Testis (tissue), 3 donors: Measurements from ENCODE around the gene TLE3. TPM values are rescaled to one million over a fixed set of nuclear protein-coding genes. Genes with fewer than 3 reads are reported as not detected.

Experiments
- DNase-seq: peaks from one replicate; pipeline ENCODE4 v3.0.0-alpha.2; 2019
- H3K27ac ChIP-seq, 2 donors: fragments of 200-600 bp; sonication (generic); one replicate each; pipeline ENCODE4 v1.5.1; 2019
- H3K27me3 ChIP-seq: fragments of 200-600 bp; sonication (generic); one replicate; pipeline ENCODE4 v1.5.1; 2019
- H3K36me3 ChIP-seq: fragments of 200-600 bp; sonication (generic); one replicate; pipeline ENCODE4 v1.5.1; 2017; ENCODE audit warnings: low read depth; ENCODE audit errors: missing control alignments
- H3K4me1 ChIP-seq: fragments of 200-600 bp; sonication (generic); one replicate; pipeline ENCODE4 v1.5.1; 2019
- H3K4me3 ChIP-seq, 2 donors: fragments of 200-600 bp; sonication (generic); one replicate each; pipeline ENCODE4 v1.5.1; 2017 to 2019
- H3K9me3 ChIP-seq: fragments of 200-600 bp; sonication (generic); one replicate; pipeline ENCODE4 v1.5.1; 2017
- POLR2A ChIP-seq: fragments of 450-650 bp; IDR thresholded peaks from one replicate; pipeline ENCODE4 v1.6.1; 2017; ENCODE audit warnings: antibody characterized with exemption, mild to moderate bottlenecking, moderate library complexity
- WGBS, 2 donors: methylation state at CpG; one replicate each; pipeline ENCODE4 v1.1.5; 2018; 5-methylcytosine and 5-hydroxymethylcytosine counted together
- intact Hi-C: fragments of 100-400 bp; cut with DNase I; formaldehyde crosslinking; loops from one replicate; pipeline ENCODE4 v1.15.1; 2023; ENCODE audit warnings: low total_unique reads
- polyA plus RNA-seq: library from polyadenylated mRNA; stranded (reverse); fragments of 350-450 nt; fragmentation: Illumina TruSeq; extraction: RNeasy Lipid Tissue Mini Kit (QIAGEN cat#74804); gene quantifications from one replicate; pipeline ENCODE4 v1.2.3, GENCODE V29; 2014; ENCODE audit warnings: low read depth, low replicate concordance; ENCODE audit not compliant: insufficient read depth
- total RNA-seq, 2 donors: library from RNA; depleted of rRNA; stranded (reverse); fragments of >200 nt; gene quantifications; one replicate each; pipeline ENCODE4 v1.2.3, GENCODE V29; 2016
- TF ChIP-seq, protein P1 (sequence below), 3 experiments: fragments of 450-650 bp in 2 of 3; fragments of 200-600 bp in 1 of 3; sonication (generic) in 1 of 3; IDR thresholded peaks; one replicate each; pipeline ENCODE4 v1.5.1; 2016 to 2019; ENCODE audit warnings: antibody characterized with exemption in 3 of 3, mild to moderate bottlenecking in 2 of 3, moderate library complexity in 1 of 3

Gene TLE3
- total and polyA plus RNA-seq, 3 donors from 2014 or later: 60.5 to 139 (median 99.5) TPM

DNA sequence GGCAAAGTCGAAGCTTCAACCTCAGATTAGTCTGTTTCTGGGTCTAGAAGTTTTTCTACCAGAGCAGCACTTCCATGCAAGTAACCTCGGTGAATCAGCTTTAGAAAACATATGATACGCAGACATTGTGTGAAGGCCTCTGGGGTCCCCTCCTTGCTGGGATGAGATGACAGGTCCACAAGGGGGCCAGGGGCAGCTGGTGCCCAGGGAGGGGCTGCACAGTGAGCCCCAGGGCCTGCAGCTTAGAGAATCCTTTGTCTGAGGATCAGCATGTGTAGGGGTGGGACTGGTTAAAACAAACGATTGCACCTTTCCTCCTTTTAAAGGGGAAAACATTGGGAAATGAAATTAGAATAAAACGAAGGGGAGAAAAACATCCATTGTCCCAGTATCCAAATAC, 47.5 kb upstream of the TLE3 start:
- no peak for TF ChIP-seq POLR2A
- TF ChIP-seq, protein P1, sequence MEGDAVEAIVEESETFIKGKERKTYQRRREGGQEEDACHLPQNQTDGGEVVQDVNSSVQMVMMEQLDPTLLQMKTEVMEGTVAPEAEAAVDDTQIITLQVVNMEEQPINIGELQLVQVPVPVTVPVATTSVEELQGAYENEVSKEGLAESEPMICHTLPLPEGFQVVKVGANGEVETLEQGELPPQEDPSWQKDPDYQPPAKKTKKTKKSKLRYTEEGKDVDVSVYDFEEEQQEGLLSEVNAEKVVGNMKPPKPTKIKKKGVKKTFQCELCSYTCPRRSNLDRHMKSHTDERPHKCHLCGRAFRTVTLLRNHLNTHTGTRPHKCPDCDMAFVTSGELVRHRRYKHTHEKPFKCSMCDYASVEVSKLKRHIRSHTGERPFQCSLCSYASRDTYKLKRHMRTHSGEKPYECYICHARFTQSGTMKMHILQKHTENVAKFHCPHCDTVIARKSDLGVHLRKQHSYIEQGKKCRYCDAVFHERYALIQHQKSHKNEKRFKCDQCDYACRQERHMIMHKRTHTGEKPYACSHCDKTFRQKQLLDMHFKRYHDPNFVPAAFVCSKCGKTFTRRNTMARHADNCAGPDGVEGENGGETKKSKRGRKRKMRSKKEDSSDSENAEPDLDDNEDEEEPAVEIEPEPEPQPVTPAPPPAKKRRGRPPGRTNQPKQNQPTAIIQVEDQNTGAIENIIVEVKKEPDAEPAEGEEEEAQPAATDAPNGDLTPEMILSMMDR (IDR thresholded peaks at IDR 0.05): no peak
- Histone ChIP-seq H3K27me3 (no peaks in the 10 kb centered on the region), H3K4me3 (no peak overlapping the region), H3K36me3 (no peaks in the 10 kb centered on the region), H3K9me3 (no peaks in the 10 kb centered on the region), H3K27ac (no peak overlapping the region), H3K4me1 (peaks cover 4% of the 10 kb centered on the region)
- intact Hi-C loops: no loop called here
- DNase-seq: no peak
- WGBS, 2 donors: 71 to 87% methylated on average over 4 to 5 of the region's 5 CpGs

DNA sequence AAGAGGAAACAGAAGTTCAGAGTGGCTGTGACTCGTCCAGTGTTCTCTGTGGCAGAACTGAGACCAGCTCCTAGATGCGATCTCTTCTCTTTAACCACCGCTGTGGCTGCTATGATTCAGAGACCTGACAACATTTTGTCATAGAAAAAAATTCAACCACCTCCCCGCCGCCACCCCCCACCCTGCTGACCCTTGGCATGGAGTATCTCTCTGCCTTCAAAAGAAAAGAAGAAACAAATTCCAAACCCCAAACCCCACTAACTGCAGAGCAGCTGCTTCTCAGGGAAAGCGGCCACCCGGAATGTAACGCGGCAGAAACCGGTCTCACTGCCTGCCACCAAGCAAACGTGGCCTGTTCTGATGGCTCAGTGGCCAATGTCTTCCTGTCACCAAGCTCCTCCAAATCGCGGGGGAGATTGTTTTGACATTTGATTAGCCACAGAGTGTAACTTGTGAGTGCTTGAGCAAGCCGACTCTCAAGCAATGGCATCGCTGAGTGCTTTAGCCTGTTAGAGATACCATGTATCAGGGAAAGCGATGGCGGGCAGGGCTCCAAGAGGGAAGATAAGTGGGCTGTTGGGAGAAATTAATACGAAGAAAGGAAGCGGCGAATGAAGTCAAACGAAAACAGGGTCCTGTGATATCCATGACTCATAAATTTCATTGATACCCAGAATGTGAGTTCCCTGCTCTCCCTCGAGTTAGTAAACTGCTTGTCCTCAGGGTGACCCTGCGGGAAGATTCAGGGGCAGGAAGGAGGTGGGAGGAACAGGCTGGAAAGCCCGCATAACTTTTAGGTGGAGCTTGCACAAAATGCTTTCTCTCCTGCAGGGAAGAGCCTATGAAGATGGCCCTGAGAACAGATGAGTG, 44.8 kb upstream of the TLE3 start:
- H3K27me3 ChIP-seq: no peaks in the 10 kb centered on the region
- DNase-seq: peak; percentile 80
- intact Hi-C loops: no loop called here
- H3K4me3 ChIP-seq: no peak overlapping the region
- H3K4me1 ChIP-seq: peaks cover 4% of the 10 kb centered on the region
- TF ChIP-seq, protein P1 (IDR thresholded peaks at IDR 0.05): no peak
- no peak for TF ChIP-seq POLR2A
- H3K36me3 ChIP-seq: no peaks in the 10 kb centered on the region
- WGBS, 2 donors: 61 to 78% methylated on average over 24 of the region's 24 CpGs
- H3K9me3 ChIP-seq: no peaks in the 10 kb centered on the region
- H3K27ac ChIP-seq: no peak overlapping the region

DNA sequence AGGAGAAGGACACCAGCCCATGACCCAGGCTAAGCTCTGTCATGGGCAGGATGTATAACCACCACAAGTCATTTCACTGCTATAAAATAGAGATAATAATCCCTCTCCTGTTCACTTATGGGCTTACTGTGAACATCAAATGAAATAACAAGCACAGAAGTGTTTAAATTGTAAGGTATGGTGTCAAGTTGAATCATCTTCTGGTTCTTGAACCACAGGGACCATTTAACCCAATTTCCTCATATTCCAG, 44.3 kb upstream of the TLE3 start:
- no peak overlapping the region for H3K4me3 ChIP-seq
- H3K36me3 ChIP-seq: no peaks in the 10 kb centered on the region
- DNase-seq: no peak
- no peaks in the 10 kb centered on the region for H3K27me3 ChIP-seq
- peaks cover 4% of the 10 kb centered on the region for H3K4me1 ChIP-seq
- H3K9me3 ChIP-seq: no peaks in the 10 kb centered on the region
- H3K27ac ChIP-seq: no peak overlapping the region
- intact Hi-C loops: no loop called here
- TF ChIP-seq, protein P1 (IDR thresholded peaks at IDR 0.05): no peak
- no peak for TF ChIP-seq POLR2A

DNA sequence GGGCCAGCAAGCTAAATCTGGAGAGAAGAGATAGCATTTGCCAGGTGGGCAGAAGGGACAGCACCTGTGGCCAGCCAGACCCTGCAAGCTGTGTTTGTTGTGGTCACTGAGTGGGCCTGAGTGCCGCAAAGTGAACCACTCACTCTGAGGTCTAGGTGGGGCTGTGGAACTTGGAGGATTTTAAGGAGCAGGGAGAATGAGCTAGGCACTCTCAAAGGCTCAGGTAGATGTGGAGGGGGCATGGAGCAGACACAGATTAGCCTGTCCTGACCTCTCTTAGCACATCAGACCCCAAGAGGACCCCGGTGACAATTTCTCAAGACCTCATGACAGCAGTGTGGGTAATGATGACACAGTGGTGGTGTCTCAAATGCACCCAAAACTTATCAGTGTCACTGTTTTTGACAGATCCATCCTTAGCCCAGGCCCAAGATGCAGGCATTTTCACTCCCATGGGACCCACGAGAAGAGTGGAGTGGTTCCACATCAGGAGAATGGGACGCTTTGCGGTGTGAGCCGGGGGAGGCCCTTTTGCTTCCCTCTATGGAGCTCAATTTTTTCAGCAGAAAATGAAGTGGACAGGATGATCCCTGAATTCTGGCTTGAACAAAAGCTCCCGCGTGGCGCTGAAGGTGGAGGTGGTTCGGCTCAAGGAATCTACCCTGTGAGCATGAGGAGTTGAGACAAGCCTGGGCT, 43.8 kb upstream of the TLE3 start:
- TF ChIP-seq POLR2A: no peak
- DNase-seq: no peak
- intact Hi-C loops: no loop called here
- Histone ChIP-seq H3K27me3 (no peaks in the 10 kb centered on the region), H3K27ac (no peak overlapping the region), H3K4me1 (peaks cover 4% of the 10 kb centered on the region), H3K4me3 (no peak overlapping the region), H3K9me3 (no peaks in the 10 kb centered on the region), H3K36me3 (no peaks in the 10 kb centered on the region)
- WGBS, 2 donors: 90 to 96% methylated on average over 9 to 10 of the region's 10 CpGs

DNA sequence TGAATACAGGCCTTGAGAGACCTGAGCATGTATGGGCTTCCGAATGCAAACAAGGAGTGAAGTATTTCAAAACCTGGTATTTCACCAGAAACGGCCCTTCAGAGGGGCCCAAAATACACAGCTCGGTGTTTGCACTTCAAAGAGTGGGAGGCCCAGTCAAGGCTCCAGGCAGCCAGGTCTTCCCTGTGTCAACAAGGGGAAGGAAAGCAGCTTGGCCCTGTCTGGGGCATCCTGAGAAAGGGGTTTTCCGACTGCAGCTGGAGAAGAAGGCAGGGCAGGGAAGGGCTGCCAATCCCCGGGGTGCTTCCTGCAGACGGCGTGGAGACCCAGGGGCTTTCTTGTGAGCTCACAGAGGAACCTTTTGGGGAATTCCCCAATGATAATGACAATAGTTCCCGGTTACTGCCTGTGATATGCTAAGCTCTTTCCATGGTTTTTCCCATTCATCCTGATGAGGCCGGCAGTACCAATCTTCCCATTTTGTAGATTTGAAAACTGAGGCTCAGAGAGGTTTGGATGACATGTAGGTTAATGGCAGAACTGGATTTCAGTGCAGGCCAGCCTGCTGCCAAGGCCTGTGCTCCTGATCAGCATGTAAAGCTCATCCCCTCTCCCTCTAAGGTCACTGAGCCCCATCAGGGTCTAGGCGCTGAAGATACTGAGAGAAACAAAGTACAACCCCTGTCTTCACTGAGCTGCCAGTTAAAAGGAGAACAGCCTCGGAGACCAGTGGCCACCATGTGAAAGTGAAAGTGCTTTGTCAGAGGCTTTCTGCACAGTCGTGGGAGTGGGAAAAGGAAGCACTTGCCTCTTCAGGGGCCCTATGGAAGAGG, 43.0 kb upstream of the TLE3 start:
- Histone ChIP-seq H3K4me3 (no peak overlapping the region), H3K4me1 (peaks cover 4% of the 10 kb centered on the region), H3K9me3 (no peaks in the 10 kb centered on the region), H3K27me3 (no peaks in the 10 kb centered on the region), H3K36me3 (no peaks in the 10 kb centered on the region), H3K27ac (no peak overlapping the region)
- intact Hi-C loops: no loop called here
- 44 to 52% methylated on average over 9 to 12 of the region's 12 CpGs for WGBS, 2 donors
- no peak for DNase-seq
- TF ChIP-seq, protein P1 (IDR thresholded peaks at IDR 0.05): no peak
- no peak for TF ChIP-seq POLR2A
